OCI-LY1 (cell line): Measurements from ENCODE around the gene VPS50.

ENCODE experiments used
- H2AFZ ChIP-seq: fragments of 200-600 bp; sonication (generic), shearing (Covaris generic); 2 replicates; pipeline ENCODE4 v1.6.0; 2014; ENCODE audit warnings: antibody characterized with exemption, mild to moderate bottlenecking, low read length
- H3F3A ChIP-seq: fragments of 200-600 bp; sonication (generic), shearing (Covaris generic); 2 replicates; pipeline ENCODE4 v1.6.0; 2014; ENCODE audit warnings: mild to moderate bottlenecking, antibody characterized with exemption, low read length, moderate library complexity; ENCODE audit not compliant: insufficient read depth
- H3K27ac ChIP-seq: fragments of 200-600 bp; sonication (generic); 2 replicates; pipeline ENCODE4 v1.5.1; 2014; ENCODE audit warnings: low read length, mixed run types, mild to moderate bottlenecking, low read depth; ENCODE audit not compliant: poor library complexity, severe bottlenecking
- H3K27me3 ChIP-seq: fragments of 200-600 bp; sonication (generic); 2 replicates; pipeline ENCODE4 v1.6.0; 2014; ENCODE audit warnings: antibody characterized with exemption, mild to moderate bottlenecking, low read length, moderate library complexity; ENCODE audit not compliant: insufficient read depth
- H3K36me3 ChIP-seq: fragments of 200-600 bp; sonication (generic); 2 replicates; pipeline ENCODE4 v1.6.1; 2014; ENCODE audit warnings: mild to moderate bottlenecking, antibody characterized with exemption, low read length, moderate library complexity, mixed read lengths; ENCODE audit not compliant: insufficient read depth
- H3K4me1 ChIP-seq: fragments of 200-600 bp; sonication (generic); 2 replicates; pipeline ENCODE4 v1.5.1; 2014; ENCODE audit warnings: mild to moderate bottlenecking, low read length, moderate library complexity; ENCODE audit not compliant: insufficient read depth, severe bottlenecking
- H3K4me2 ChIP-seq: fragments of 200-600 bp; sonication (generic), shearing (Covaris generic); 2 replicates; pipeline ENCODE4 v1.6.1; 2014; ENCODE audit warnings: low read length
- H3K4me3 ChIP-seq: fragments of 200-600 bp; sonication (generic); 2 replicates; pipeline ENCODE4 v1.5.1; 2014; ENCODE audit warnings: low read length, low read depth, mild to moderate bottlenecking, mixed read lengths; ENCODE audit not compliant: poor library complexity, severe bottlenecking
- H3K79me2 ChIP-seq: fragments of 200-600 bp; shearing (Covaris generic); 2 replicates; pipeline ENCODE4 v1.6.1; 2016; ENCODE audit warnings: mixed run types, low read length, mixed read lengths; ENCODE audit not compliant: insufficient read depth
- H3K9ac ChIP-seq: fragments of 200-600 bp; sonication (generic), shearing (Covaris generic); 2 replicates; pipeline ENCODE4 v1.6.1; 2014; ENCODE audit warnings: mild to moderate bottlenecking, low read length, mixed read lengths
- H3K9me2 ChIP-seq: fragments of 200-600 bp; sonication (generic), shearing (Covaris generic); 2 replicates; pipeline ENCODE4 v1.6.1; 2014; ENCODE audit warnings: low read depth, mild to moderate bottlenecking, low read length, mixed read lengths
- H3K9me3 ChIP-seq: fragments of 200-600 bp; shearing (Covaris generic); 2 replicates; pipeline ENCODE4 v1.6.1; 2014; ENCODE audit warnings: low read length, mixed read lengths
- H4K20me1 ChIP-seq: fragments of 200-600 bp; sonication (generic), shearing (Covaris generic); 2 replicates; pipeline ENCODE4 v1.6.0; 2016; ENCODE audit warnings: mild to moderate bottlenecking, low read length; ENCODE audit not compliant: insufficient read depth
- EZH2 ChIP-seq: fragments of 200-600 bp; sonication (generic), shearing (Covaris generic); IDR thresholded peaks from 2 replicates; pipeline ENCODE4 v1.8.0; 2017; ENCODE audit warnings: borderline replicate concordance, mixed run types, mild to moderate bottlenecking, antibody characterized with exemption, low read length, moderate library complexity, mixed read lengths
- TF ChIP-seq, protein P1 (sequence below): fragments of 200-600 bp; sonication (generic), shearing (Covaris generic); IDR thresholded peaks from 2 replicates; pipeline ENCODE4 v1.5.1; 2017; ENCODE audit warnings: mild to moderate bottlenecking, antibody characterized with exemption, low read length, moderate library complexity, mixed read lengths

VPS50 gene

DNA sequence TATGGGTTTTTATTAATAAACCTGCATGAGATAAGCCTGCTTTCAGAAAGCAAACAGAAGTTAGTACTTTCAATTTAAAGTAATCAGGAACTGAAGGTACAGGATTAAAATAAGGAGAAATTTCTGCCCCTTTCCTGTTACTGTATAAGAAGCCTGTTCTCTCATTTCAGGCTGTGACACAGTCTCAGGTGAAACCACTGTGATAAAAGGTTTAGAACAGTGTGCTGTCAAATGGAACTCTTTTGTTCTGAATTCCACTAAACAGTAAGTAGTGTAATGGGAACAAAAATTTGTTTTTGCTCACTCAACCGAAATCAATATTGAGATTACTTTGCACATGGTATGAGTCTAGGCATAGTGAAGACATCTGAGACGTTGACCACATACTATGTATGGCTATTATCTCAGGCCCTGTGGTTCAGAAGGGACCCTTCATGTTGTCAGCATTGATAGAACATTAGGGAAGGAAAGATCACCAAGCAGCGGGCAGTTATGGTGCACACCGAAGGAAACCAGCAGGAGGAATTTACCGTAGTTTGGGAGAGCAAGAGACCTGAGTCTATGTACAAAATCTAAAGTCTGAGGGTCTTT, 20.8 kb upstream of the VPS50 start:
- no peaks in the 10 kb centered on the region for H3K36me3 ChIP-seq
- no peak overlapping the region for H3K4me2 ChIP-seq
- H3K9me2 ChIP-seq, result no peaks in the 10 kb centered on the region
- H3K9me3 ChIP-seq, result no peaks in the 10 kb centered on the region
- no peaks in the 10 kb centered on the region for H4K20me1 ChIP-seq
- no peaks in the 10 kb centered on the region for H3K27me3 ChIP-seq
- no peaks in the 10 kb centered on the region for H3K4me1 ChIP-seq
- no peak for TF ChIP-seq EZH2
- TF ChIP-seq, protein P1, sequence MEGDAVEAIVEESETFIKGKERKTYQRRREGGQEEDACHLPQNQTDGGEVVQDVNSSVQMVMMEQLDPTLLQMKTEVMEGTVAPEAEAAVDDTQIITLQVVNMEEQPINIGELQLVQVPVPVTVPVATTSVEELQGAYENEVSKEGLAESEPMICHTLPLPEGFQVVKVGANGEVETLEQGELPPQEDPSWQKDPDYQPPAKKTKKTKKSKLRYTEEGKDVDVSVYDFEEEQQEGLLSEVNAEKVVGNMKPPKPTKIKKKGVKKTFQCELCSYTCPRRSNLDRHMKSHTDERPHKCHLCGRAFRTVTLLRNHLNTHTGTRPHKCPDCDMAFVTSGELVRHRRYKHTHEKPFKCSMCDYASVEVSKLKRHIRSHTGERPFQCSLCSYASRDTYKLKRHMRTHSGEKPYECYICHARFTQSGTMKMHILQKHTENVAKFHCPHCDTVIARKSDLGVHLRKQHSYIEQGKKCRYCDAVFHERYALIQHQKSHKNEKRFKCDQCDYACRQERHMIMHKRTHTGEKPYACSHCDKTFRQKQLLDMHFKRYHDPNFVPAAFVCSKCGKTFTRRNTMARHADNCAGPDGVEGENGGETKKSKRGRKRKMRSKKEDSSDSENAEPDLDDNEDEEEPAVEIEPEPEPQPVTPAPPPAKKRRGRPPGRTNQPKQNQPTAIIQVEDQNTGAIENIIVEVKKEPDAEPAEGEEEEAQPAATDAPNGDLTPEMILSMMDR, result no peak
- H3F3A ChIP-seq, result no peaks in the 10 kb centered on the region
- no peak overlapping the region for H3K9ac ChIP-seq
- H3K27ac ChIP-seq, result no peak overlapping the region
- H2AFZ ChIP-seq, result no peak overlapping the region
- no peak overlapping the region for H3K4me3 ChIP-seq
- no peaks in the 10 kb centered on the region for H3K79me2 ChIP-seq

DNA sequence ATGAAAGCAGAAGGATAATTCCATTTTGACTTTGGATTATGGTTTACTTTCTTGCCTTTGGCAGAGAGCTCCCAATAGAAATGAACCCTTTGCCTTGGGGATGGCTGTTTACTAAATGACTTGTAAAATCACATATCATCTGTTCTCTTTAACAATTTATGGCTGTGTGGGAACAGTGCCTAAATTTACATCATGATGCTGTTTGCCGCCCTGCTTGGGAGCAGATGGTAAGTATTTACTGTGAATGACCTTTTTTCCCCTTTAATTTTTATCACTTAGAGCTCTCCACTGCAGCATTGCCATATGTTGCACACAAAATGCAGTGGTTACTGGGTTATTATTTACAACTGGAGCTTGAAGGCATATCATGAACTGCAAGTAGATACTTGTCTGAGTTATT, 19.3 kb upstream of the VPS50 start:
- no peak overlapping the region for H3K4me3 ChIP-seq
- no peak overlapping the region for H3K4me2 ChIP-seq
- no peaks in the 10 kb centered on the region for H3K9me2 ChIP-seq
- H2AFZ ChIP-seq, result no peak overlapping the region
- TF ChIP-seq, protein P1, result no peak
- no peak for TF ChIP-seq EZH2
- no peaks in the 10 kb centered on the region for H4K20me1 ChIP-seq
- no peaks in the 10 kb centered on the region for H3K4me1 ChIP-seq
- no peaks in the 10 kb centered on the region for H3F3A ChIP-seq
- H3K79me2 ChIP-seq, result no peaks in the 10 kb centered on the region
- no peaks in the 10 kb centered on the region for H3K9me3 ChIP-seq
- no peaks in the 10 kb centered on the region for H3K27me3 ChIP-seq
- no peaks in the 10 kb centered on the region for H3K36me3 ChIP-seq
- no peak overlapping the region for H3K9ac ChIP-seq
- no peak overlapping the region for H3K27ac ChIP-seq

DNA sequence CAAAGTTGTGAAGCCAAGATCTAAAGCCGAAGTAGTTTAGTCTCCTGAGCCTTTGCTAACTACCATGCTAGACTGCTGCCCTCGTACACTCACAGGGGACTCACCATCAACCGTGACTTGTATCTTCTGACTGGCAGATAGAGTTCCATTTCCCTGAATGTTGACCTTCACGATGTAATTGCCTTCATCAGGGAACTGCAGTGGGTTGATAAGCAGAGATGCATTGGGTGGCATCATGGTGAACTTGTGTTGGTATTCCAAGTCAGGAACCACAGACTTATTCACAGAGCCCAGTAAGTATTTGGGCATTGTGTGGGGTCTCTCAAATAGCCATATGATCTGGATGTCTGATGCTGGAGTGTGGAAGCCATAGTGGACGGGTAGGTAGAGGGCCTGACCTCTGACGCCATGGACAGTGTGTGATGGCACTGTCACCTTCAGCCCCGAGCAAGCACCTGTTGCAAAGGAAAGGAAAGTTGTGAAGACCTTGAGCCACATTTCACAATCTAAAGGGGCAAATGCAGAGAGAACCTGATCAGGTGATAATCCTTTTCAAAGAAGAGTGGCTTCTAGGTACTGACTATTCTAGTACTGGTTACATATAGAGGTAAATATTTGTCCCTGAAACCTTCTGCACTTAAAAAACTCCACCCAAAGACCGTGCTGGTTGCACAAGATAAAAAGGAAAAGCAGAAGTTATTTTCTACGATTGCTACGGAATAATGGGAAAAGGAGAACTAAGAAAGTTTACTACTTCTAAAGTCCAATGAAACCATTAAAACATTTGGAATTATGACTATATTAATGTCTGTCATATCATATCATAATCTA, 13.0 kb upstream of the VPS50 start:
- no peaks in the 10 kb centered on the region for H3K27me3 ChIP-seq
- no peak overlapping the region for H3K9ac ChIP-seq
- H3K9me3 ChIP-seq, result no peaks in the 10 kb centered on the region
- no peaks in the 10 kb centered on the region for H4K20me1 ChIP-seq
- no peak overlapping the region for H3K27ac ChIP-seq
- H3K4me3 ChIP-seq, result no peak overlapping the region
- H3K4me1 ChIP-seq, result no peaks in the 10 kb centered on the region
- no peaks in the 10 kb centered on the region for H3K36me3 ChIP-seq
- H3F3A ChIP-seq, result no peaks in the 10 kb centered on the region
- no peaks in the 10 kb centered on the region for H3K9me2 ChIP-seq
- H2AFZ ChIP-seq, result no peak overlapping the region
- no peak for TF ChIP-seq EZH2
- TF ChIP-seq, protein P1, result no peak
- H3K4me2 ChIP-seq, result no peak overlapping the region
- no peaks in the 10 kb centered on the region for H3K79me2 ChIP-seq
